Neural progenitor cell (in vitro differentiated cells): Measurements from ENCODE around the gene PERM1.

Experiments
- EZH2 ChIP-seq: fragments of 200-600 bp; sonication (generic); IDR thresholded peaks from 2 replicates; pipeline ENCODE4 v1.6.1; 2017; ENCODE audit warnings: antibody characterized with exemption, mild to moderate bottlenecking, moderate library complexity
- TF ChIP-seq, protein P1 (sequence below): fragments of 200-600 bp; sonication (generic); IDR thresholded peaks from 2 replicates; pipeline ENCODE4 v1.5.1; 2017; ENCODE audit warnings: antibody characterized with exemption, mild to moderate bottlenecking

GRCh38 chr1:971751-972506 lies 10.0 kb downstream of the PERM1 start:
- TF ChIP-seq, protein P1, sequence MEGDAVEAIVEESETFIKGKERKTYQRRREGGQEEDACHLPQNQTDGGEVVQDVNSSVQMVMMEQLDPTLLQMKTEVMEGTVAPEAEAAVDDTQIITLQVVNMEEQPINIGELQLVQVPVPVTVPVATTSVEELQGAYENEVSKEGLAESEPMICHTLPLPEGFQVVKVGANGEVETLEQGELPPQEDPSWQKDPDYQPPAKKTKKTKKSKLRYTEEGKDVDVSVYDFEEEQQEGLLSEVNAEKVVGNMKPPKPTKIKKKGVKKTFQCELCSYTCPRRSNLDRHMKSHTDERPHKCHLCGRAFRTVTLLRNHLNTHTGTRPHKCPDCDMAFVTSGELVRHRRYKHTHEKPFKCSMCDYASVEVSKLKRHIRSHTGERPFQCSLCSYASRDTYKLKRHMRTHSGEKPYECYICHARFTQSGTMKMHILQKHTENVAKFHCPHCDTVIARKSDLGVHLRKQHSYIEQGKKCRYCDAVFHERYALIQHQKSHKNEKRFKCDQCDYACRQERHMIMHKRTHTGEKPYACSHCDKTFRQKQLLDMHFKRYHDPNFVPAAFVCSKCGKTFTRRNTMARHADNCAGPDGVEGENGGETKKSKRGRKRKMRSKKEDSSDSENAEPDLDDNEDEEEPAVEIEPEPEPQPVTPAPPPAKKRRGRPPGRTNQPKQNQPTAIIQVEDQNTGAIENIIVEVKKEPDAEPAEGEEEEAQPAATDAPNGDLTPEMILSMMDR = no peak
- TF ChIP-seq EZH2 = no peak
